Tibial artery (tissue), 4 donors: ENCODE data around the gene ROR2.
A peak's percentile ranks its signal among the peaks of the same experiment; 100 is the strongest.

Experiments
- DNase-seq, 2 donors: peaks; one replicate each; pipeline ENCODE4 v3.0.0-alpha.2; 2019
- H3K27ac ChIP-seq, 2 donors: fragments of 200-600 bp; sonication (generic) in 1 of 2; 1 replicate in 1 of 2; 2 replicates in 1 of 2; pipeline ENCODE4 v1.5.1; 2018 to 2019; ENCODE audit warnings: mild to moderate bottlenecking in 1 of 2
- H3K27me3 ChIP-seq, 2 donors: fragments of 200-600 bp; sonication (generic) in 1 of 2; one replicate each; pipeline versions ENCODE4 v1.5.1 to v1.6.0; 2016 to 2019
- H3K36me3 ChIP-seq, 3 donors: fragments of 200-600 bp; sonication (generic) in 2 of 3; one replicate each; pipeline ENCODE4 v1.5.1; 2016 to 2019; ENCODE audit warnings: mild to moderate bottlenecking in 2 of 3
- H3K4me1 ChIP-seq, 4 donors: fragments of 200-600 bp; sonication (generic) in 2 of 4; 1 replicate in 3 of 4; 2 replicates in 1 of 4; pipeline ENCODE4 v1.5.1; 2016 to 2019
- H3K4me3 ChIP-seq, 2 donors: fragments of 200-600 bp; sonication (generic) in 1 of 2; 1 replicate in 1 of 2; 2 replicates in 1 of 2; pipeline ENCODE4 v1.5.1; 2018 to 2019; ENCODE audit warnings: mild to moderate bottlenecking in 2 of 2
- H3K9me3 ChIP-seq, 3 donors: fragments of 200-600 bp; sonication (generic) in 1 of 3; one replicate each; pipeline ENCODE4 v1.5.1; 2016 to 2019
- CTCF ChIP-seq, 2 experiments: fragments of 200-600 bp in 1 of 2; fragments of 450-650 bp in 1 of 2; IDR thresholded peaks; one replicate each; pipeline ENCODE4 v1.5.1; 2017 to 2019; ENCODE audit warnings: antibody characterized with exemption in 2 of 2, mild to moderate bottlenecking in 1 of 2, moderate library complexity in 1 of 2
- intact Hi-C: fragments of 100-400 bp; cut with DNase I; formaldehyde crosslinking; loops from one replicate; pipeline ENCODE4 v1.15.0; 2023; ENCODE audit warnings: low total_unique reads

The ROR2 gene

GRCh38 chr9:91820126-91820750 is 129.8 kb downstream of the ROR2 start:
- H3K27me3 ChIP-seq, result peaks cover 0 to 15% of the 10 kb centered on the region in 2 donors
- intact Hi-C loops, result no loop called here
- H3K4me3 ChIP-seq, result no peak overlapping the region
- H3K36me3 ChIP-seq, result no peaks in the 10 kb centered on the region
- DNase-seq, result no peak
- no peaks in the 10 kb centered on the region for H3K9me3 ChIP-seq
- H3K27ac ChIP-seq, result no peak overlapping the region
- TF ChIP-seq CTCF (IDR thresholded peaks at IDR 0.05), result no peak
- H3K4me1 ChIP-seq, result peaks cover 0 to 12% (median 11%) of the 10 kb centered on the region in 4 donors

GRCh38 chr9:91818647-91819403 is 131.2 kb downstream of the ROR2 start:
- no peak for DNase-seq
- no peak overlapping the region for H3K27ac ChIP-seq

GRCh38 chr9:91818225-91818585 is 131.8 kb downstream of the ROR2 start:
- Histone ChIP-seq H3K9me3 (no peaks in the 10 kb centered on the region), H3K27ac (no peak overlapping the region), H3K27me3 (peaks cover 0 to 4% of the 10 kb centered on the region in 2 donors), H3K36me3 (no peaks in the 10 kb centered on the region), H3K4me1 (peaks cover 0 to 12% (median 11%) of the 10 kb centered on the region in 4 donors), H3K4me3 (peak overlapping the region in 1 of 2 donors; percentile 15)
- DNase-seq, result no peak
- intact Hi-C loops, result no loop called here
- no peak for TF ChIP-seq CTCF (IDR thresholded peaks at IDR 0.05)

More at GRCh38 chr9:91818647-91819403, 131.2 kb downstream of the ROR2 start:
- H3K4me3 ChIP-seq, result no peak overlapping the region
- no peaks in the 10 kb centered on the region for H3K9me3 ChIP-seq
- no peak for TF ChIP-seq CTCF (IDR thresholded peaks at IDR 0.05)
- peaks cover 0 to 4% of the 10 kb centered on the region in 2 donors for H3K27me3 ChIP-seq
- no peaks in the 10 kb centered on the region for H3K36me3 ChIP-seq
- peaks cover 0 to 12% (median 11%) of the 10 kb centered on the region in 4 donors for H3K4me1 ChIP-seq
- intact Hi-C loops, result no loop called here

- no peaks in the 10 kb centered on the region for H3K36me3 ChIP-seq
- no peak for TF ChIP-seq CTCF (IDR thresholded peaks at IDR 0.05)
- H3K9me3 ChIP-seq, result no peaks in the 10 kb centered on the region
- intact Hi-C loops, result no loop called here
- DNase-seq, result peak in 1 of 2 donors; percentile 61
- H3K4me3 ChIP-seq, result peak overlapping the region in 1 of 2 donors; percentile 15
- H3K4me1 ChIP-seq, result peaks cover 0 to 12% (median 11%) of the 10 kb centered on the region in 4 donors
- H3K27ac ChIP-seq, result no peak overlapping the region
- H3K27me3 ChIP-seq, result peaks cover 0 to 4% of the 10 kb centered on the region in 2 donors
Measured at GRCh38 chr9:91817493-91818224, 132.4 kb downstream of the ROR2 start.

- no peaks in the 10 kb centered on the region for H3K9me3 ChIP-seq
- DNase-seq, result no peak
- H3K4me1 ChIP-seq, result peaks cover 0 to 12% (median 11%) of the 10 kb centered on the region in 4 donors
- no peak overlapping the region for H3K27ac ChIP-seq
- H3K27me3 ChIP-seq, result peaks cover 0 to 4% of the 10 kb centered on the region in 2 donors
- intact Hi-C loops, result no loop called here
- TF ChIP-seq CTCF (IDR thresholded peaks at IDR 0.05), result no peak
- H3K4me3 ChIP-seq, result no peak overlapping the region
- no peaks in the 10 kb centered on the region for H3K36me3 ChIP-seq
Measured at GRCh38 chr9:91817106-91817492, 132.9 kb downstream of the ROR2 start.
